Spinal cord (tissue), 10 donors: ENCODE measurements around the gene ITLN2. TPM values are rescaled to one million over a fixed set of nuclear protein-coding genes. Genes with fewer than 3 reads are reported as not detected.
"Not testable (repeated sequence)": the region's sequence is repeated elsewhere in the genome, so short reads cannot be mapped to it uniquely, and the experiment has no call there.

Experiments used
- DNase-seq, 6 donors: peaks; one replicate each; pipeline versions ENCODE4 v3.0.0 to v3.0.0-alpha.2; 2013 to 2015; ENCODE audit warnings: low spot score in 6 of 6, low read depth in 4 of 6
- H3K27ac ChIP-seq: one replicate; pipeline ENCODE4 v1.5.1; 2013; ENCODE audit warnings: low read depth, low read length, control low read depth
- H3K27me3 ChIP-seq: one replicate; pipeline ENCODE4 v1.6.1; 2013; ENCODE audit warnings: low read length; ENCODE audit not compliant: control insufficient read depth, insufficient read depth
- H3K36me3 ChIP-seq: one replicate; pipeline ENCODE4 v1.6.1; 2013; ENCODE audit warnings: low read length; ENCODE audit not compliant: control insufficient read depth, insufficient read depth
- H3K4me1 ChIP-seq: one replicate; pipeline ENCODE4 v1.6.1; 2013; ENCODE audit warnings: low read length; ENCODE audit not compliant: control insufficient read depth, insufficient read depth
- H3K4me3 ChIP-seq: one replicate; pipeline ENCODE4 v1.5.1; 2013; ENCODE audit warnings: low read depth, low read length, control low read depth
- H3K9me3 ChIP-seq: one replicate; pipeline ENCODE4 v1.6.1; 2013; ENCODE audit warnings: low read length; ENCODE audit not compliant: control insufficient read depth, insufficient read depth
- WGBS: methylation state at CpG from one replicate; pipeline ENCODE4 v1.1.5; 2013; ENCODE audit warnings: missing lambda C conversion rate; ENCODE audit not compliant: insufficient coverage; 5-methylcytosine and 5-hydroxymethylcytosine counted together
- polyA plus RNA-seq, 2 donors: library from polyadenylated mRNA; unstranded; fragments of 120-200 nt; gene quantifications; one replicate each; pipeline ENCODE4 v1.2.1, GENCODE V29; 2013; ENCODE audit not compliant: insufficient read length in 2 of 2
- total RNA-seq, 2 donors: library from RNA; depleted of rRNA in 1 of 2; stranded (reverse); fragments of 120-200 nt in 1 of 2; fragments of >200 nt in 1 of 2; gene quantifications; one replicate each; pipeline versions ENCODE4 v1.2.3 to v1.2.4, GENCODE V29; 2013 to 2014
- donor health status: healthy.

ITLN2 gene
- total and polyA plus RNA-seq, 4 donors: 0.17 to 0.21 (median 0.20) TPM; not detected in 1

DNA sequence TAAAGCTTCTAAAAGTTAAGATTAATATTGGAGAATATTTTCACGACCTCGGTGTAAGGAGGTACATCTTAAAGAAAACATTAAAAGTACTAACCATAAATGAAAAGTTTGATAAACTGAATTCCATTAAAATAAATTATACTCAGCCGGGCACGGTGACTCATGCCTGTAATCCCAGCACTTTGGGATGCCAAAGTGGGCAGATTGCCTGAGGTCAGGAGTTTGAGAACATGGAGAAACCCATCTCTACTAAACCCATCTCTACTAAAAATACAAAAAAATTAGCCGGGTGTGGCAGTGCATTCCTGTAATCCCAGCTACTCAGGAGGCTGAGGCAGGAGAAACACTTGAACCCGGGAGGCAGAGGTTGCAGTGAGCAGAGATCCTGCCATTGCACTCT, 8.7 kb downstream of the ITLN2 start:
- 100% methylated on average over 2 of the region's 6 CpGs for WGBS
- H3K4me1 ChIP-seq, H3K36me3 ChIP-seq, H3K27ac ChIP-seq, H3K9me3 ChIP-seq, DNase-seq, H3K27me3 ChIP-seq, H3K4me3 ChIP-seq: not testable (repeated sequence)

DNA sequence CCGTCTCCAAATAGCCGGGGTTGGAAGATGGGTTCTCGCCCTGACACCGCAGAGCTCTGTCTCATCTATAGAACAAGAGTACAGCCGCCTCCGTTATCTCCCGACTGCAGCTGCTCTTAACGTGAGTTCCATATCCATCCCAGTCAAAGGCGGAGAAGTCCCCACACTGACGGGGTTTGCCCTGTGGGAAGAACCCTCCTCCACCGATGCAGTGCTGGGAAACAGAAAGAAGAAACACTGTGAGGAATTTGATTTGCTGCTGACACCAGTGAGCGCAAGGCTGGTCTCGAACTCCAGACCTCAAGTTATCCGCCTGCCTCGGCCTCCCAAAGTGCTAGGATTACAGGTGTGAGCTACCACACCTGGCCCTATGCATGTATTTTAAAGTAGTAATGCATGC, 9.5 kb downstream of the ITLN2 start:
- Histone ChIP-seq H3K4me1 (no peaks in the 10 kb centered on the region), H3K27me3 (no peaks in the 10 kb centered on the region), H3K4me3 (no peak overlapping the region), H3K27ac (no peak overlapping the region), H3K9me3 (no peaks in the 10 kb centered on the region), H3K36me3 (no peaks in the 10 kb centered on the region)
- no peak for DNase-seq
- WGBS: 92% methylated on average over 15 of the region's 15 CpGs

DNA sequence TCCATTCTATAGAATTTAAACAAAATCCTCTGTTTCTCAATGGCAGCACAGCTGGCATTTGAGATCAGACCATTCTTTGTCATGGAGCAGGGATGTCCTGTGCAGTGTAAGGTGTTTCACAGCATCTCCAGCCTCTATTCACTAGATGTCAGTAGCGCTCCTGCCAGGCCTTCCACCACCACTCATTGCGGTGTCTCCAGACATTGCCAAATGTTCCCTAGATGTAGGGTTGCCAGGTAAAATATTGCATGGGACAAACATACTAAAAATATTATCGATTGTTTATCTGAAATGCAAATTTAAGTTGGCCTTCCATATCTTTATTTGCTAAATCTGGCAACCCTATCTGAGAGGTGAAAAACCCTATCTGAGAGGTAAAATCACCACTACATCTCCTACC, 11.7 kb downstream of the ITLN2 start:
- no CpG with 5 or more reads among the region's 3 CpGs for WGBS
- Histone ChIP-seq H3K27ac (no peak overlapping the region), H3K4me3 (no peak overlapping the region), H3K4me1 (no peaks in the 10 kb centered on the region), H3K27me3 (no peaks in the 10 kb centered on the region), H3K9me3 (no peaks in the 10 kb centered on the region), H3K36me3 (no peaks in the 10 kb centered on the region)
- DNase-seq: peak in 1 of 6 donors; percentile 21

DNA sequence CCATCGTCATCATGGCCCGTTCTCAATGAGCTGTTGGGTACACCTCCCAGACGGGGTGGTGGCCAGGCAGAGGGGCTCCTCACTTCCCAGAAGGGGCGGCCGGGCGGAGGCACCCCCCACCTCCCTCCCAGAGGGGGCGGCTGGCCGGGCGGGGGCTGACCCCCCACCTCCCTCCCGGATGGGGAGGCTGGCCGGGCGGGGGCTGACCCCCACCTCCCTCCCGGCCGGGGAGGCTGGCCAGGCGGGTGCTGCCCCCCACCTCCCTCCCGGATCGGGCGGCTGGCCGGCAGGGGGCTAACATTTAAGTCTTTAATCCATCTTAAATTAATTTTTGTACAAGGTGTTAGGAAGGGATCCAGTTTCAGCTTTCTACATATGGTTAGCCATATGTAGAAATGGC, 17.9 kb downstream of the ITLN2 start:
- not testable (repeated sequence) for H3K4me3 ChIP-seq, H3K27ac ChIP-seq, H3K4me1 ChIP-seq, H3K27me3 ChIP-seq, H3K36me3 ChIP-seq, DNase-seq, H3K9me3 ChIP-seq
- WGBS: 92% methylated on average over 3 of the region's 19 CpGs

DNA sequence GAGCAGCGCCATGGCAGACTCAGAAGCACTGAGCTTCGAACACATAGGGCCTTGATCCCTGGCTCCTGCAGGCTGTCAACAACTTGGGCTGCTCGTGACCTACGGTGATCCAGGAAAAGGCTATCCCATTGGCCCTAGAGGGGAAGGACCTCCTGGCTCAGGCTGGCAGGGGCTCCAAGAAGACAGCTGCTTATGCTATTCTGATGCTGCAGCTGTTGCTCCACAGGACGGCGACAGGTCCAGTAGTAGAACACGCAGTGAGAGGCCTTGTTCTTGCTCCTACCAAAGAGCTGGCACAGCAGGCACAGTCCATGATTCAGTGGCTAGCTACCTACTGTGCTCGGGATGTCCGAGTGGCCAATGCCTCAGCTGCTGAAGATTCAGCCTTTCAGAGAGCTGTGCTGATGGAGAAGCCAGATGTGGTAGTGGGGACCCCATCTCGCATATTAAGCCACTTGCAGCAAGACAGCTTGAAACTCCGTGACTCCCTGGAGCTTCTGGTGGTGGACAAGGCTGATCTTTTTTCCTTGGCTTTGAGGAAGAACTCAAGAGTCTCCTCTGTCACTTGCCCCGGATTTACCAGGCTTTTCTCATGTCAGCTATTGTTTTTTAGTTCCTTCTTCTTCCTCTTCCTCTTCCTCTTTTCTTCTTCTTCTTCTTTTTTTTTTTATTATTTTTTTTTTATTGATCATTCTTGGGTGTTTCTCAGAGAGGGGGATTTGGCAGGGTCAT, 18.9 kb downstream of the ITLN2 start:
- DNase-seq: no peak
- no peaks in the 10 kb centered on the region for H3K9me3 ChIP-seq
- H3K4me1 ChIP-seq: no peaks in the 10 kb centered on the region
- WGBS: 82% methylated on average over 11 of the region's 12 CpGs
- H3K4me3 ChIP-seq: no peak overlapping the region
- H3K27me3 ChIP-seq: no peaks in the 10 kb centered on the region
- H3K27ac ChIP-seq: no peak overlapping the region
- no peaks in the 10 kb centered on the region for H3K36me3 ChIP-seq

DNA sequence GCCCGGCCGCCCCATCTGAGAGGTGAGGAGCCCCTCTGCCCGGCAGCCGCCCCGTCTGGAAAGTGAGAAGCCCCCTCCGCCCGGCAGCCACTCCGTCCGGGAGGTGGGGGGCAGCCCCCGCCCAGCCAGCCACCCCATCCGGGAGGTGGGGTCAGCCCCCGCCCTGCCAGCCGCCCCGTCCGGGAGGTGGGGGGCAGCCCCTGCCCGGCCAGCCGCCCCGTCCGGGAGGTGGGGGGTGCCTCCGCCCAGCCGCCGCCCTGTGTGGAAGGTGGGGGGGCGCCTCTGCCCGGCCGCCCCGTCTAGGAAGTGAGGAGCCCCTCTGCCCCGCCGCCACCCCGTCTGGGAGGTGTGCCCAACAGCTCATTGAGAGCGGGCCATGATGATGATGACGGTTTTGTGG, 21.3 kb downstream of the ITLN2 start:
- WGBS: 98% methylated on average over 28 of the region's 31 CpGs
- not testable (repeated sequence) for H3K4me3 ChIP-seq, H3K27ac ChIP-seq, H3K36me3 ChIP-seq, H3K27me3 ChIP-seq, DNase-seq, H3K9me3 ChIP-seq, H3K4me1 ChIP-seq

DNA sequence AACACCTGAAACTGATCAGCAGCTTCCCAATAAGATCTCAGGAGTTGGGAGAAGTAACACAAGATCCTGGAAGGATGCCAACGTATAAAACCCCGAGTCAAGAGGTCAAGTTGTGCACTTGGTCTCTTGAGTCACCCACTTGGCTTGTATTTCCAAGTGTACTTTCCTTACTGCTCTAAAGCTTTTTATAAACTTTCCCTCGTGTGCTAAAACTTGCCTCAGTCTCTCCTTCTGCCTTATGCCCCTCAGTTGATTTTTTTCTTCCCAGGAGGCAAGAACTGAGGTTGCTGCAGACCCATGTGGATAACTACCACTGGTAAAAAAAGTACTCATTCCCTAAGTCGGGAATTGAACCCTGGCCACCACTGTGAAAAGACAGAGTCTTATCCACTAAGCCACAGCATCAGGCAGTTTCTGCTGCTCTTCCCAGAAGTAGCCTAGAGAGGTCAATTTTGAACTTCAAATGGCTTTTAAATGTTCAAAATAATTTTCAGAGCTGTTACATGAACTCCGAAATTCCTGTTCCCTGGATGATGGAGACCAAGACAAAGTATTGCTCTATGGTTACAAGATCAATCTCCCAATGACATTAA, 28.9 kb downstream of the ITLN2 start:
- peaks cover 2% of the 10 kb centered on the region for H3K9me3 ChIP-seq
- WGBS: 71% methylated on average over 5 of the region's 5 CpGs
- no peaks in the 10 kb centered on the region for H3K4me1 ChIP-seq
- H3K27me3 ChIP-seq: no peaks in the 10 kb centered on the region
- no peaks in the 10 kb centered on the region for H3K36me3 ChIP-seq
- DNase-seq: peak in 1 of 6 donors; percentile 6
- no peak overlapping the region for H3K4me3 ChIP-seq
- no peak overlapping the region for H3K27ac ChIP-seq

DNA sequence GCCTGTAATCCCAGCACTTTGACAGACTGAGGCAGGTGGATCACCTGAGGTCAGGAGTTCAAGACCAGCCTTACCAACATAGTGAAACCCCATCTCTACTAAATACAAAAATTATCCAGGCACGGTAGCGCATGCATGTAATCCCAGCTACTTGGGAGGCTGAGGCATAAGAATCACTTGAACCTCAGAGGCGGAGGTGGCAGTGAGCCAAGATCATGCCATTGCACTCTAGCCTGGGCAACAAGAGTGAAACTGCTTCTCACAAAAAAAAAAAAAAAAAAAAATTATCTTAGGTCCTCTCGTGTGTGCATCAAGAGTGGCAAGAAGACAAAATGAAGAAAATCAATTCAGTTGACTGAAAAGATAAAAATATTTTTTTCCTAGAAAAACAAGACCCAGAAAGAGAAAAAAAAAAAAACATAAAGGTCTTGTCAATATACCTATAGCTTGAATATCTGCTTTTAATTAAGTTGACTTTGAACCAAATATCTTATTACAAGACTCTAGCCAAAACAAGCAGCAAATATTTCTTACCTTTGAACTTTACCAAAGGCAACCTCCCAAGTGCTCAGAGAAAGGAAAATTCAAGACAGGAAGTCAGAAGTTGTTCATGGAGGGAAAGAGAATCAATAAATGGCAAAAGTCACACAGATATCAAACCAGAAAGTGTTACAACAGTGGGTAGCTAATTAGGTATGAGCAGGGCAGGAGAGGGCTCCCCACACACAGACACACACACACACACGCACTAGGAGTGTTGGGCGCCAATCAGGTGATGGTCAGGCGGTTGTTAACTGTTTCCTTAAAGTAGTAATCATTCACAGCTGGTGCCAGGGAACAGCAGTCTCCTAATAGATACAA, 29.6 kb downstream of the ITLN2 start:
- Histone ChIP-seq H3K9me3 (peaks cover 2% of the 10 kb centered on the region), H3K4me1 (no peaks in the 10 kb centered on the region), H3K36me3 (no peaks in the 10 kb centered on the region), H3K4me3 (no peak overlapping the region), H3K27ac (no peak overlapping the region), H3K27me3 (no peaks in the 10 kb centered on the region)
- DNase-seq: no peak
- WGBS: 100% methylated on average over 1 of the region's 7 CpGs

DNA sequence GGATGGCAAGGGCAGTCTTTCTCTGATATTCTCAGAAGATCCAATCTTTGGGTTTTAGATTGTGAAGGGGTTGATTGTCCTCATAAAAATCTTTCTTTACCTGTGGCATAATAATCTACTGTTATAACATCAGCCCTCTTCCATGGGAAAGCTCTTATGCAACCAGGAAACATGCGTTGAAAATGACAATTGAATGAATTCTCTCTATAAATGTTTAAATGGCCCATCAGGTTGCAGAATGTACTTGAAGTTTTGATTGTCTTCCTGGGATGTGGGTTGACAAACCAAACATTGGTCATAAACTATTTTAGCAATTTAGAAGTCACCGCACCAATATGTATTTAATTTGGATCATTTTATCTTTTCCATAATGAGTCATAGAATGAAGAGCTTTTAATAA, 37.9 kb downstream of the ITLN2 start:
- no peaks in the 10 kb centered on the region for H3K9me3 ChIP-seq
- no CpG with 5 or more reads among the region's 2 CpGs for WGBS
- no peaks in the 10 kb centered on the region for H3K4me1 ChIP-seq
- no peak for DNase-seq
- no peak overlapping the region for H3K27ac ChIP-seq
- H3K36me3 ChIP-seq: no peaks in the 10 kb centered on the region
- H3K4me3 ChIP-seq: no peak overlapping the region
- no peaks in the 10 kb centered on the region for H3K27me3 ChIP-seq
